Esophagus squamous epithelium (tissue), 5 donors: ENCODE results near the gene SIRPB2. TPM values are rescaled to one million over a fixed set of nuclear protein-coding genes. Genes with fewer than 3 reads are reported as not detected.

Experiments used
- DNase-seq: peaks from one replicate; lab custom pipeline; 2025; lab: John Stamatoyannopoulos, UW
- H3K27ac ChIP-seq, 4 donors: fragments of 200-600 bp; sonication (generic); one replicate each; pipeline ENCODE4 v1.5.1; 2016 to 2019; ENCODE audit warnings: mild to moderate bottlenecking in 1 of 4
- H3K27me3 ChIP-seq, 4 donors: fragments of 200-600 bp; sonication (generic); 1 replicate in 3 of 4; 2 replicates in 1 of 4; pipeline versions ENCODE4 v1.5.1 to v1.6.0; 2017 to 2021; ENCODE audit warnings: antibody characterized with exemption in 1 of 4
- H3K36me3 ChIP-seq, 3 donors: fragments of 200-600 bp; sonication (generic); one replicate each; pipeline ENCODE4 v1.5.1; 2016 to 2019
- H3K4me1 ChIP-seq, 3 donors: fragments of 200-600 bp; sonication (generic); one replicate each; pipeline ENCODE4 v1.5.1; 2017 to 2019
- H3K4me3 ChIP-seq, 4 donors: fragments of 200-600 bp; sonication (generic); 1 replicate in 3 of 4; 2 replicates in 1 of 4; pipeline ENCODE4 v1.5.1; 2016 to 2019; ENCODE audit warnings: mild to moderate bottlenecking in 2 of 4, moderate library complexity in 1 of 4
- H3K9me3 ChIP-seq, 3 donors: fragments of 200-600 bp; sonication (generic); one replicate each; pipeline ENCODE4 v1.5.1; 2016 to 2019
- POLR2A ChIP-seq, 4 donors: fragments of 450-650 bp; IDR thresholded peaks; one replicate each; pipeline ENCODE4 v1.6.1; 2017; ENCODE audit warnings: antibody characterized with exemption in 4 of 4, mild to moderate bottlenecking in 4 of 4, moderate library complexity in 3 of 4
- WGBS, 2 donors: methylation state at CpG; one replicate each; pipeline ENCODE4 v1.1.5; 2018; 5-methylcytosine and 5-hydroxymethylcytosine counted together
- intact Hi-C: fragments of 100-400 bp; cut with DNase I; formaldehyde crosslinking; loops from one replicate; pipeline ENCODE4 v1.15.0; 2022
- total RNA-seq, 4 donors: library from RNA; depleted of rRNA; stranded (reverse); fragments of >200 nt; gene quantifications; one replicate each; pipeline ENCODE4 v1.1.0, GENCODE V29; 2016
- TF ChIP-seq, protein P1 (sequence below), 6 experiments: fragments of 450-650 bp in 4 of 6; fragments of 200-600 bp in 2 of 6; sonication (generic) in 2 of 6; IDR thresholded peaks; one replicate each; pipeline ENCODE4 v1.5.1; 2016 to 2019; ENCODE audit warnings: antibody characterized with exemption in 6 of 6, mild to moderate bottlenecking in 4 of 6, moderate library complexity in 4 of 6
- donor health status: DM: yes; HTN: yes; CAD: no.

SIRPB2 gene
- total RNA-seq, 4 donors from 2014 or later = 1.2 to 5.9 (median 1.9) TPM

DNA sequence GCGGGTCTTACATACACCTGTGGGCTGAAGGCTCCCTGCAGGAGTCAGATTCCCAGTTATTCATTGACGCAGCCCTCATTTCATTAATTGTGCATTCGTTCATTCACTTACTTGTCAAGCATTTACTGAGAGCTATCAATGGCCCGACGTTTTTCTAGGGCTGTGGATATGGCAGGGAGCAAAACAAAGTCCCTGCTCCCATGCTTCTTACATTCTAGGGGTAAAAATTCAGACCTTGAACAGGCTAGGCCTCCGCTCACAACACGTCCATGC lies 24.2 kb downstream of the SIRPB2 start:
- WGBS, 2 donors = 6 to 7% methylated on average over 4 to 6 of the region's 7 CpGs
- H3K4me1 ChIP-seq = peaks cover 20 to 83% (median 48%) of the 10 kb centered on the region in 3 donors

DNA sequence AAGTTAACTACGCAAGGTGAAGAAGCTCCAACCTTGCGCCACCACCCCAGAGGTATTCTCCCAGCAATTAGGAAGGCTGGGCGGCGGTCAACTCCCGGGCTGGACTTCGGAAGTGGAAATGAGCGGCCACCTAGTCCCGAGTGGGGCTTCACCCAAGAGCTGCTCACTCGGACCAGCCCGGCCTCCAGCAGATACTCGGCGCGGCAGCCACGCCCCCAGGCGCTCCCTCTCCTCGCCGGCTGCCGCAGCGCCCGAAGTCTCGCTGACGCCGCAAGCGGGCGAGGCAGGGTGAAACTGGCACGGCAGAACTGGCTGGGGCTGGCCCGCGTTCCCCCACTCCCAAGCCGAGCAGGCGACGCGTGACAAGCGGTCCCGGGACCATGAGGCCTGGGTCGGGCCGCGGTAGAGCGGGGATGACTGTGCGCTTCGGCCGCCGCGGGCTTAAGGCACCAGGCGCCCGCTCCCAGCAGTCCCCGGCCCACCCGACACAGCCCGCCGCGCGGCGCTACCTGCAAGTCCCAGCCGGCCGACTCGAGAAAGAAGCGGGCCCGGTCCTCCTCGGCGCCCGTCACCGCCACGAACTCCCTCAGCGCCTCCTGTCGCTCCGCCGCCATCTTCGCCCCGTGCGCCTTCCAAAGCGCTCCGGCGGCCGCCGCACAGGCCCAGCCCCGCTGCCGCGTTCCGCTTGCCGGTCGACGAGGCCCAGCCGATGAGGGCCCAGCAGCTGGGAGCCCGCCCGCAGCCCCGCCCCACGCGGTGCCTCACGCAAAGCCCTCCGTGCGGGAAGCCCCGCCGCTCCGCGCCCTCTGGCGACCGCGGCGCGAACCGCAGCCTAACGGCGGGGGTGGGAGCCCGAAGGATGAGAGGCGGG lies 24.8 kb downstream of the SIRPB2 start, which contains the start of gene NSFL1C:
TSS of gene NSFL1C (minus strand) at position 639 of the 871 bp plus-strand sequence. CDS start at position 614, 25 bp downstream.
- TF ChIP-seq, protein P1, sequence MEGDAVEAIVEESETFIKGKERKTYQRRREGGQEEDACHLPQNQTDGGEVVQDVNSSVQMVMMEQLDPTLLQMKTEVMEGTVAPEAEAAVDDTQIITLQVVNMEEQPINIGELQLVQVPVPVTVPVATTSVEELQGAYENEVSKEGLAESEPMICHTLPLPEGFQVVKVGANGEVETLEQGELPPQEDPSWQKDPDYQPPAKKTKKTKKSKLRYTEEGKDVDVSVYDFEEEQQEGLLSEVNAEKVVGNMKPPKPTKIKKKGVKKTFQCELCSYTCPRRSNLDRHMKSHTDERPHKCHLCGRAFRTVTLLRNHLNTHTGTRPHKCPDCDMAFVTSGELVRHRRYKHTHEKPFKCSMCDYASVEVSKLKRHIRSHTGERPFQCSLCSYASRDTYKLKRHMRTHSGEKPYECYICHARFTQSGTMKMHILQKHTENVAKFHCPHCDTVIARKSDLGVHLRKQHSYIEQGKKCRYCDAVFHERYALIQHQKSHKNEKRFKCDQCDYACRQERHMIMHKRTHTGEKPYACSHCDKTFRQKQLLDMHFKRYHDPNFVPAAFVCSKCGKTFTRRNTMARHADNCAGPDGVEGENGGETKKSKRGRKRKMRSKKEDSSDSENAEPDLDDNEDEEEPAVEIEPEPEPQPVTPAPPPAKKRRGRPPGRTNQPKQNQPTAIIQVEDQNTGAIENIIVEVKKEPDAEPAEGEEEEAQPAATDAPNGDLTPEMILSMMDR (IDR thresholded peaks at IDR 0.05) = peak; percentile 83 to 100 (median 97)
- peak in 3 of 4 donors; percentile 38 to 84 (median 58) for TF ChIP-seq POLR2A (IDR thresholded peaks at IDR 0.05)
- no peaks in the 10 kb centered on the region for H3K27me3 ChIP-seq
- peaks cover 20 to 81% (median 48%) of the 10 kb centered on the region in 3 donors for H3K4me1 ChIP-seq
- WGBS, 2 donors = 0% methylated on average over 14 of the region's 104 CpGs; no CpG with 5 or more reads in 1 of the 2 donors
- intact Hi-C loops = no loop called here
- H3K36me3 ChIP-seq = peaks cover 0 to 39% (median 0%) of the 10 kb centered on the region in 3 donors
- peak within 1 kb of the TSS; percentile 84 to 100 (median 100) for H3K4me3 ChIP-seq
- peak; percentile 60 for DNase-seq
- H3K27ac ChIP-seq = peak within 1 kb of the TSS; percentile 95 to 97 (median 96)
- H3K9me3 ChIP-seq = no peaks in the 10 kb centered on the region

More for the DNA sequence above, 24.2 kb downstream of the SIRPB2 start:
- Histone ChIP-seq H3K9me3 (no peaks in the 10 kb centered on the region), H3K4me3 (peak overlapping the region in 3 of 4 donors; percentile 84 to 100 (median 99)), H3K27me3 (no peaks in the 10 kb centered on the region), H3K27ac (peak overlapping the region; percentile 95 to 97 (median 96)), H3K36me3 (peaks cover 0 to 33% (median 0%) of the 10 kb centered on the region in 3 donors)
- intact Hi-C loops = no loop called here
- DNase-seq = no peak
- no peak for TF ChIP-seq POLR2A (IDR thresholded peaks at IDR 0.05)
- TF ChIP-seq, protein P1 (IDR thresholded peaks at IDR 0.05) = no peak

DNA sequence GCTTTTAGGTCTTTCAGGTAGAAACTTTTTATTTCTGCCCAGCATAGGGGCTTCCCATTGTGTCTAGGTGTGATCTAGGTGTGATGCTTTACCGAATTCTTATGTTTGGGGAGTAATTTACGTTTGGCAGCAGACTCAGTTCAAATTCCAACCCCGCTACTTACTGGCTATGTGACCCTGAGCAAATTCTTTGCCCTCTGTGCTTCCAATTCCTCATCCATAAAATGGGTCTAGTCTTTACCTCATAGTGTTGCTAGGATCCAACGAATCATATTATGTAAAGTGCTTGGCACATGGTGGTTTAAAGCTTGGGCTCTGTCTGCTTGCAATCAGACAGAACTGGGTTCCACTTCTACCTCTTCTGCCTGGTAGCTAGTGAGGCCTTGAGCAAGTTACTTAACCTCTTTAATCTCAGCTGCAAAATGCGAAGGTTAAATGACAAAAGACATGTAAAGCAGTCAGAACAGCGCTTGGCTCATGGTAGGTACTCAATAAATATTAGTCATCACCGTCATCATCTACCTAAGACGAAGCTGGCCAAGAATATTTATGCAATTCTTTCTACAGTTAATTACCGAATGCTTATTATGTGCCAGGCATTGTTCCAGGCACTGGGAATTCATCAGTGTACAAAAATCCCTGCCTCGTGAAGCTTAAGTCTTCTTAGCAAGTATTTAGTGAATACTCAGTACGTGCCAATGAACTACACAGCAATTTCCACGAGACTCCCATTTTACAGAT lies 25.6 kb downstream of the SIRPB2 start:
- H3K36me3 ChIP-seq = peaks cover 0 to 47% (median 5%) of the 10 kb centered on the region in 3 donors
- no peaks in the 10 kb centered on the region for H3K27me3 ChIP-seq
- peak overlapping the region; percentile 84 to 100 (median 100) for H3K4me3 ChIP-seq
- intact Hi-C loops = no loop called here
- peak overlapping the region; percentile 95 to 97 (median 96) for H3K27ac ChIP-seq
- no peaks in the 10 kb centered on the region for H3K9me3 ChIP-seq
- WGBS, 2 donors = 26 to 29% methylated on average over 12 of the region's 12 CpGs
- no peak for DNase-seq
- TF ChIP-seq POLR2A (IDR thresholded peaks at IDR 0.05) = no peak
- TF ChIP-seq, protein P1 (IDR thresholded peaks at IDR 0.05) = no peak
- H3K4me1 ChIP-seq = peaks cover 20 to 75% (median 44%) of the 10 kb centered on the region in 3 donors

DNA sequence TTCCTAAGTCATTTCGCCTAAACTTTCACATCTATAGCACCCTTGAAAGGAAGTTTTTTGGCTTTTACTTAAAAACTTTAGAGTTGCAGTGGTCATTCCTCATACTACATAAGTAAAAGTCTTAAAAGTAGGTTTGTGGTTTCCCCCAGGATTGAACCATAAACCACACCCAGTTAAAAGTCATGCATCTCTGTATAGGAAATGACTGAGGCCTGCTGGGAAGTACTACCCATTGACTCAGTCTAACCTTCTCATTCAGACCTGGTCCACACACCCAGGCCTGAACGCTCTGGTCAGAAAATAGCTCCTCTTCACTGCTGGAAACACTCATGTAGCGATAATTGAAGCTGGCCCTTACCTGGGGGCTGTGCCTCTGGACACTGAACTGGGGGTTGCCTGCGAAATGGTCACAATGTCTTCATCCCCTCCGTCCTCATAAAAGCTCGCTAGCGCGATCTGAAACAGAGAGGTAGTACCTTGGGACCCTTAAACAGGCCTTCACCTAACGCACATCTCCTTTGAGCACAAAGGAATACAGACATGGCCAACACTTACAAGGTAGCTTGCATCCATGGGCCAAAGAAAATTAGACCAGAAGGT lies 27.1 kb downstream of the SIRPB2 start:
- no peak for DNase-seq
- 90 to 91% methylated on average over 9 of the region's 9 CpGs for WGBS, 2 donors
- TF ChIP-seq, protein P1 (IDR thresholded peaks at IDR 0.05) = no peak
- TF ChIP-seq POLR2A (IDR thresholded peaks at IDR 0.05) = no peak
- no peak overlapping the region for H3K27ac ChIP-seq
- peaks cover 2 to 62% (median 19%) of the 10 kb centered on the region in 3 donors for H3K36me3 ChIP-seq
- peaks cover 20 to 59% (median 31%) of the 10 kb centered on the region in 3 donors for H3K4me1 ChIP-seq
- intact Hi-C loops = no loop called here
- no peaks in the 10 kb centered on the region for H3K9me3 ChIP-seq
- H3K27me3 ChIP-seq = no peaks in the 10 kb centered on the region
- no peak overlapping the region for H3K4me3 ChIP-seq
